B cell (primary cell): ENCODE measurements around the gene FYCO1. TPM values are rescaled to one million over a fixed set of nuclear protein-coding genes. Genes with fewer than 3 reads are reported as not detected.

ENCODE experiments used
- ATAC-seq: fragments of 200-7000 bp; cut with Tn5 transposase; one replicate; pipeline ENCODE4 v1.10.0; 2021; ENCODE audit warnings: low read depth, mild to moderate bottlenecking, moderate number of reproducible peaks, moderate library complexity
- CTCF ChIA-PET: fragments of 350-600 bp; sonication (Branson Sonifier 250); formaldehyde crosslinking; loops from one replicate; lab custom pipeline; 2021; ENCODE audit warnings: antibody characterized with exemption, inconsistent platforms; lab: Charles Lee
- POLR2A ChIA-PET: fragments of 350-600 bp; sonication (Branson Sonifier 250); formaldehyde crosslinking; loops from one replicate; lab custom pipeline; 2021; ENCODE audit warnings: antibody characterized with exemption; lab: Charles Lee
- DNase-seq: peaks from one replicate; pipeline ENCODE4 v3.0.0; 2013
- H2AFZ ChIP-seq: 2 replicates; pipeline ENCODE4 v1.6.1; 2012; ENCODE audit warnings: mild to moderate bottlenecking, low read depth, low read length; ENCODE audit not compliant: insufficient read depth, poor library complexity, severe bottlenecking
- H3K27ac ChIP-seq, 2 donors: 1 replicate in 1 of 2; 2 replicates in 1 of 2; pipeline ENCODE4 v1.5.1; 2012 to 2013; ENCODE audit warnings: low read length in 2 of 2, mild to moderate bottlenecking in 2 of 2, moderate library complexity in 1 of 2
- H3K27me3 ChIP-seq, 4 experiments: fragments of 200-600 bp in 1 of 4; sonication (generic) in 1 of 4; replicated peaks in 1 of 4; 1 replicate in 2 of 4; 2 replicates in 2 of 4; pipeline versions ENCODE4 v1.6.1 to v1.7.0; 2013 to 2016; ENCODE audit warnings: low read length in 3 of 4, mild to moderate bottlenecking in 2 of 4, mixed read lengths in 1 of 4, moderate library complexity in 1 of 4; ENCODE audit not compliant: insufficient read depth in 4 of 4, control insufficient read depth in 3 of 4; ENCODE audit errors: control extremely low read depth in 1 of 4
- H3K36me3 ChIP-seq, 2 experiments: replicated peaks in 1 of 2; 1 replicate in 1 of 2; 2 replicates in 1 of 2; pipeline versions ENCODE4 v1.6.1 to v1.7.1; 2013; ENCODE audit warnings: low read length in 1 of 2; ENCODE audit not compliant: insufficient read depth in 2 of 2, control insufficient read depth in 1 of 2; ENCODE audit errors: control extremely low read depth in 1 of 2, extremely low read depth in 1 of 2
- H3K4me1 ChIP-seq, 2 donors: fragments of 200-600 bp in 1 of 2; sonication (generic) in 1 of 2; 1 replicate in 1 of 2; 2 replicates in 1 of 2; pipeline versions ENCODE4 v1.5.1 to v1.6.1; 2013 to 2017; ENCODE audit warnings: low read length in 2 of 2; ENCODE audit not compliant: control insufficient read depth in 2 of 2, insufficient read depth in 2 of 2
- H3K4me2 ChIP-seq: replicated peaks from 2 replicates; pipeline ENCODE3; 2012; ENCODE audit warnings: mild to moderate bottlenecking, low read depth, low read length; ENCODE audit not compliant: poor library complexity, severe bottlenecking
- H3K4me3 ChIP-seq, 5 experiments: fragments of 200-600 bp in 1 of 5; sonication (generic) in 1 of 5; 1 replicate in 3 of 5; 2 replicates in 2 of 5; pipeline versions ENCODE4 v1.5.1 to v1.7.0; 2011 to 2016; ENCODE audit warnings: low read length in 4 of 5, mild to moderate bottlenecking in 4 of 5, low read depth in 2 of 5, control low read depth in 1 of 5, moderate library complexity in 1 of 5; ENCODE audit not compliant: insufficient read depth in 1 of 5; ENCODE audit errors: control extremely low read depth in 1 of 5, extremely low read depth in 1 of 5
- H3K79me2 ChIP-seq: fragments of 200-600 bp; sonication (generic); one replicate; pipeline ENCODE4 v1.6.0; 2016; ENCODE audit warnings: low read length; ENCODE audit not compliant: control insufficient read depth, insufficient read depth
- H3K9ac ChIP-seq: fragments of 200-600 bp; sonication (generic); 2 replicates; pipeline ENCODE4 v1.6.1; 2017; ENCODE audit warnings: mild to moderate bottlenecking, low read length, moderate library complexity
- H3K9me3 ChIP-seq, 3 donors: one replicate each; pipeline versions ENCODE4 v1.6.1 to v1.7.1; 2013; ENCODE audit warnings: low read length in 2 of 3; ENCODE audit not compliant: control insufficient read depth in 2 of 3, insufficient read depth in 1 of 3; ENCODE audit errors: control extremely low read depth in 1 of 3
- H4K20me1 ChIP-seq: 2 replicates; pipeline ENCODE4 v1.6.0; 2012; ENCODE audit warnings: mild to moderate bottlenecking, low read length; ENCODE audit not compliant: insufficient read depth, control insufficient read depth, poor library complexity, severe bottlenecking
- H3K27ac Mint-ChIP-seq: one replicate; pipeline ENCODE4 v1.8.0; 2021; ENCODE audit warnings: mixed read lengths
- H3K27me3 Mint-ChIP-seq: one replicate; pipeline ENCODE4 v1.8.0; 2021; ENCODE audit warnings: mixed read lengths
- H3K4me1 Mint-ChIP-seq: one replicate; pipeline ENCODE4 v1.8.0; 2021; ENCODE audit warnings: mixed read lengths
- H3K4me3 Mint-ChIP-seq: one replicate; pipeline ENCODE4 v1.8.0; 2021; ENCODE audit warnings: mixed read lengths
- H3K9me3 Mint-ChIP-seq: one replicate; pipeline ENCODE4 v1.8.0; 2022; ENCODE audit warnings: mixed read lengths; ENCODE audit not compliant: insufficient read depth
- EZH2 ChIP-seq: IDR thresholded peaks from 2 replicates; pipeline ENCODE4 v1.6.1; 2012; ENCODE audit warnings: borderline replicate concordance, low read depth, mild to moderate bottlenecking, moderate library complexity, low read length; ENCODE audit not compliant: insufficient read depth, poor library complexity, severe bottlenecking
- WGBS: methylation state at CpG from one replicate; pipeline ENCODE4 v1.1.5; 2013; ENCODE audit warnings: missing lambda C conversion rate; ENCODE audit not compliant: insufficient coverage; 5-methylcytosine and 5-hydroxymethylcytosine counted together
- intact Hi-C: fragments of 100-400 bp; cut with micrococcal nuclease; formaldehyde crosslinking; loops from one replicate; pipeline ENCODE4 v1.10.0; 2022
- polyA plus RNA-seq: library from polyadenylated mRNA; depleted of rRNA; stranded (reverse); fragments of >200 nt; gene quantifications from 2 replicates; pipeline ENCODE4 v1.2.3, GENCODE V29; 2012
- total RNA-seq, 2 donors: library from RNA; stranded (reverse); fragments of 120-200 nt in 1 of 2; gene quantifications; 1 replicate in 1 of 2; 2 replicates in 1 of 2; pipeline versions ENCODE4 v1.2.3 to v1.2.4, GENCODE V29; 2013 to 2022
- TF ChIP-seq, protein P1 (sequence below): fragments of 200-600 bp; IDR thresholded peaks from one replicate; pipeline ENCODE4 v1.8.0; 2022; ENCODE audit warnings: antibody characterized with exemption, mild to moderate bottlenecking

FYCO1 gene
- total and polyA plus RNA-seq, 2 donors (not counting 1 experiment from before 2014, with no cell fraction given): 5.4 to 16.7 TPM

DNA sequence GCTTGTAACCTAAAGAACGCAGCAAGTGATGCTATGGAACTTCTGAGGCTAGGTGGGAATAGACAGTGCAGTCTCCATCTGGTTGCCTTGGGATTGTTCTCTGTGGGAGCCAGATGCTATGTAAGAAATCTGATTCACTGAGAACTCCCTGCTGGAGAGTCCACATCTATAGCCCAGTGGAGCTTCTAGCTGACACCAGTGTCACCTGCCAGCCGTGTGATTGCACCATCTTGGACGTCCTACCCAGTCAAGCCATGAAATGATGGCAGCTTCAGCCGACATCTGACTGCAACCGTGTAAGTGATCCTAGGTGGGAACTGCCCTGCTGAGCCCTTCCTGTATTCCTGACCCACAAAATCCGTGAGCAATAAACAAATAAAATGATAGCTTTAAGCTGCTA lies 12.4 kb upstream of the FYCO1 start:
- WGBS: 96% methylated on average over 3 of the region's 6 CpGs
- H3K4me2 ChIP-seq: no peak overlapping the region
- Mint-ChIP-seq H3K9me3 (no peaks in the 10 kb centered on the region), H3K27me3 (no peaks in the 10 kb centered on the region), H3K4me3 (no peak overlapping the region), H3K4me1 (no peaks in the 10 kb centered on the region), H3K27ac (no peak overlapping the region)
- DNase-seq (no peak), ATAC-seq (no peak)
- intact Hi-C loops: no loop called here
- H2AFZ ChIP-seq: no peak overlapping the region
- H3K9me3 ChIP-seq: no peaks in the 10 kb centered on the region
- CTCF ChIA-PET: no interaction called here
- no peaks in the 10 kb centered on the region for H4K20me1 ChIP-seq
- H3K36me3 ChIP-seq: no peaks in the 10 kb centered on the region
- H3K27ac ChIP-seq: no peak overlapping the region
- H3K4me3 ChIP-seq: no peak overlapping the region
- H3K27me3 ChIP-seq: peaks cover 0 to 5% (median 0%) of the 10 kb centered on the region in 4 experiments
- no peak for TF ChIP-seq EZH2
- TF ChIP-seq, protein P1, sequence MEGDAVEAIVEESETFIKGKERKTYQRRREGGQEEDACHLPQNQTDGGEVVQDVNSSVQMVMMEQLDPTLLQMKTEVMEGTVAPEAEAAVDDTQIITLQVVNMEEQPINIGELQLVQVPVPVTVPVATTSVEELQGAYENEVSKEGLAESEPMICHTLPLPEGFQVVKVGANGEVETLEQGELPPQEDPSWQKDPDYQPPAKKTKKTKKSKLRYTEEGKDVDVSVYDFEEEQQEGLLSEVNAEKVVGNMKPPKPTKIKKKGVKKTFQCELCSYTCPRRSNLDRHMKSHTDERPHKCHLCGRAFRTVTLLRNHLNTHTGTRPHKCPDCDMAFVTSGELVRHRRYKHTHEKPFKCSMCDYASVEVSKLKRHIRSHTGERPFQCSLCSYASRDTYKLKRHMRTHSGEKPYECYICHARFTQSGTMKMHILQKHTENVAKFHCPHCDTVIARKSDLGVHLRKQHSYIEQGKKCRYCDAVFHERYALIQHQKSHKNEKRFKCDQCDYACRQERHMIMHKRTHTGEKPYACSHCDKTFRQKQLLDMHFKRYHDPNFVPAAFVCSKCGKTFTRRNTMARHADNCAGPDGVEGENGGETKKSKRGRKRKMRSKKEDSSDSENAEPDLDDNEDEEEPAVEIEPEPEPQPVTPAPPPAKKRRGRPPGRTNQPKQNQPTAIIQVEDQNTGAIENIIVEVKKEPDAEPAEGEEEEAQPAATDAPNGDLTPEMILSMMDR: no peak
- no peaks in the 10 kb centered on the region for H3K79me2 ChIP-seq
- no peak overlapping the region for H3K9ac ChIP-seq
- POLR2A ChIA-PET: no interaction called here
- H3K4me1 ChIP-seq: no peaks in the 10 kb centered on the region

DNA sequence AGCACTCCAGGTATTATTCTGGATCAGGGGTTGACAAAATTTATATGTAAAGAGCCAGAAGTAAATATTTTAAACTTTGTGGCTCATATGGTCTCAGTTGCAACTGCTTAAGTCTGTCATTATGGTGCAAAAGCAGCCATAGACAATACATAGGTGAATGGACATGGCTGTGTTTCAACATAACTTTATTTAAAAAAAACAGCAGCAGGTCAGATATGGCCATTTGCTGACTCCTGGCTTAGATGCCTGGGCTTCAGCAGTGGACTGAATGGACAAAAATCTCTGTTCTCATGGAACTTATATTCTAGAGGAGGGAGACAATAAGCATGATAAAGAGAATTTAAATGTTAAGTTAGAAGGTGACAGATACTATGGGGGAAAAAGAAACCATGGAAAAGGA lies 11.7 kb upstream of the FYCO1 start:
- no peaks in the 10 kb centered on the region for H3K79me2 ChIP-seq
- ChIA-PET CTCF (no interaction called here), POLR2A (no interaction called here)
- H3K9me3 ChIP-seq: no peaks in the 10 kb centered on the region
- H3K9ac ChIP-seq: no peak overlapping the region
- no peak overlapping the region for H3K4me2 ChIP-seq
- ATAC-seq (no peak), DNase-seq (no peak)
- Mint-ChIP-seq H3K27ac (no peak overlapping the region), H3K4me3 (no peak overlapping the region), H3K4me1 (no peaks in the 10 kb centered on the region), H3K9me3 (no peaks in the 10 kb centered on the region), H3K27me3 (no peaks in the 10 kb centered on the region)
- H3K36me3 ChIP-seq: no peaks in the 10 kb centered on the region
- intact Hi-C loops: no loop called here
- no peak overlapping the region for H3K27ac ChIP-seq
- H3K4me1 ChIP-seq: no peaks in the 10 kb centered on the region
- TF ChIP-seq, protein P1: no peak
- no peak for TF ChIP-seq EZH2
- H4K20me1 ChIP-seq: no peaks in the 10 kb centered on the region
- H3K4me3 ChIP-seq: no peak overlapping the region
- peaks cover 0 to 5% (median 0%) of the 10 kb centered on the region in 4 experiments for H3K27me3 ChIP-seq
- no peak overlapping the region for H2AFZ ChIP-seq
